OCI-LY1 (cell line): ENCODE results near the gene CACNB2.

Experiments used
- H2AFZ ChIP-seq: fragments of 200-600 bp; sonication (generic), shearing (Covaris generic); 2 replicates; pipeline ENCODE4 v1.6.0; 2014; ENCODE audit warnings: antibody characterized with exemption, mild to moderate bottlenecking, low read length
- H3F3A ChIP-seq: fragments of 200-600 bp; sonication (generic), shearing (Covaris generic); 2 replicates; pipeline ENCODE4 v1.6.0; 2014; ENCODE audit warnings: mild to moderate bottlenecking, antibody characterized with exemption, low read length, moderate library complexity; ENCODE audit not compliant: insufficient read depth
- H3K27ac ChIP-seq: fragments of 200-600 bp; sonication (generic); 2 replicates; pipeline ENCODE4 v1.5.1; 2014; ENCODE audit warnings: low read length, mixed run types, mild to moderate bottlenecking, low read depth; ENCODE audit not compliant: poor library complexity, severe bottlenecking
- H3K27me3 ChIP-seq: fragments of 200-600 bp; sonication (generic); 2 replicates; pipeline ENCODE4 v1.6.0; 2014; ENCODE audit warnings: antibody characterized with exemption, mild to moderate bottlenecking, low read length, moderate library complexity; ENCODE audit not compliant: insufficient read depth
- H3K36me3 ChIP-seq: fragments of 200-600 bp; sonication (generic); 2 replicates; pipeline ENCODE4 v1.6.1; 2014; ENCODE audit warnings: mild to moderate bottlenecking, antibody characterized with exemption, low read length, moderate library complexity, mixed read lengths; ENCODE audit not compliant: insufficient read depth
- H3K4me1 ChIP-seq: fragments of 200-600 bp; sonication (generic); 2 replicates; pipeline ENCODE4 v1.5.1; 2014; ENCODE audit warnings: mild to moderate bottlenecking, low read length, moderate library complexity; ENCODE audit not compliant: insufficient read depth, severe bottlenecking
- H3K4me2 ChIP-seq: fragments of 200-600 bp; sonication (generic), shearing (Covaris generic); 2 replicates; pipeline ENCODE4 v1.6.1; 2014; ENCODE audit warnings: low read length
- H3K4me3 ChIP-seq: fragments of 200-600 bp; sonication (generic); 2 replicates; pipeline ENCODE4 v1.5.1; 2014; ENCODE audit warnings: low read length, low read depth, mild to moderate bottlenecking, mixed read lengths; ENCODE audit not compliant: poor library complexity, severe bottlenecking
- H3K79me2 ChIP-seq: fragments of 200-600 bp; shearing (Covaris generic); 2 replicates; pipeline ENCODE4 v1.6.1; 2016; ENCODE audit warnings: mixed run types, low read length, mixed read lengths; ENCODE audit not compliant: insufficient read depth
- H3K9ac ChIP-seq: fragments of 200-600 bp; sonication (generic), shearing (Covaris generic); 2 replicates; pipeline ENCODE4 v1.6.1; 2014; ENCODE audit warnings: mild to moderate bottlenecking, low read length, mixed read lengths
- H3K9me2 ChIP-seq: fragments of 200-600 bp; sonication (generic), shearing (Covaris generic); 2 replicates; pipeline ENCODE4 v1.6.1; 2014; ENCODE audit warnings: low read depth, mild to moderate bottlenecking, low read length, mixed read lengths
- H3K9me3 ChIP-seq: fragments of 200-600 bp; shearing (Covaris generic); 2 replicates; pipeline ENCODE4 v1.6.1; 2014; ENCODE audit warnings: low read length, mixed read lengths
- H4K20me1 ChIP-seq: fragments of 200-600 bp; sonication (generic), shearing (Covaris generic); 2 replicates; pipeline ENCODE4 v1.6.0; 2016; ENCODE audit warnings: mild to moderate bottlenecking, low read length; ENCODE audit not compliant: insufficient read depth
- CTCF ChIP-seq: fragments of 200-600 bp; sonication (generic), shearing (Covaris generic); IDR thresholded peaks from 2 replicates; pipeline ENCODE4 v1.5.1; 2017; ENCODE audit warnings: mild to moderate bottlenecking, antibody characterized with exemption, low read length, moderate library complexity, mixed read lengths
- EZH2 ChIP-seq: fragments of 200-600 bp; sonication (generic), shearing (Covaris generic); IDR thresholded peaks from 2 replicates; pipeline ENCODE4 v1.8.0; 2017; ENCODE audit warnings: borderline replicate concordance, mixed run types, mild to moderate bottlenecking, antibody characterized with exemption, low read length, moderate library complexity, mixed read lengths

The CACNB2 gene

GRCh38 chr10:18368273-18368672 is 228.0 kb downstream of the CACNB2 start:
- Histone ChIP-seq H3K9me3 (no peaks in the 10 kb centered on the region), H3K9ac (no peak overlapping the region), H3K36me3 (no peaks in the 10 kb centered on the region), H3K27ac (no peak overlapping the region), H3K9me2 (no peaks in the 10 kb centered on the region), H3K4me2 (no peak overlapping the region), H2AFZ (no peak overlapping the region), H3K4me1 (peaks cover 37% of the 10 kb centered on the region), H3K79me2 (no peaks in the 10 kb centered on the region), H4K20me1 (no peaks in the 10 kb centered on the region), H3K27me3 (no peaks in the 10 kb centered on the region), H3F3A (no peaks in the 10 kb centered on the region; the same call in none of the 2 replicates), H3K4me3 (no peak overlapping the region)
- TF ChIP-seq EZH2 (no peak), CTCF (no peak)

- Histone ChIP-seq H3K27ac (no peak overlapping the region), H3K4me1 (peaks cover 33% of the 10 kb centered on the region), H4K20me1 (no peaks in the 10 kb centered on the region), H3K9me2 (no peaks in the 10 kb centered on the region), H3K4me3 (no peak overlapping the region), H3K27me3 (no peaks in the 10 kb centered on the region), H2AFZ (no peak overlapping the region), H3K79me2 (no peaks in the 10 kb centered on the region), H3K4me2 (no peak overlapping the region), H3K9ac (no peak overlapping the region), H3K36me3 (no peaks in the 10 kb centered on the region), H3F3A (no peaks in the 10 kb centered on the region; the same call in 1 of the 2 replicates), H3K9me3 (no peaks in the 10 kb centered on the region)
- TF ChIP-seq EZH2 (no peak), CTCF (no peak)
Measured at GRCh38 chr10:18368682-18369081, 228.5 kb downstream of the CACNB2 start.

- Histone ChIP-seq H2AFZ (no peak overlapping the region), H3K27ac (no peak overlapping the region), H3K79me2 (no peaks in the 10 kb centered on the region)
Measured at GRCh38 chr10:18369859-18370473, 229.7 kb downstream of the CACNB2 start.

More at GRCh38 chr10:18369859-18370473, 229.7 kb downstream of the CACNB2 start:
- Histone ChIP-seq H3K9me3 (no peaks in the 10 kb centered on the region), H3K9me2 (no peaks in the 10 kb centered on the region), H3K27me3 (no peaks in the 10 kb centered on the region), H3K4me1 (peaks cover 28% of the 10 kb centered on the region), H3K9ac (no peak overlapping the region), H3K36me3 (no peaks in the 10 kb centered on the region), H4K20me1 (no peaks in the 10 kb centered on the region), H3K4me3 (no peak overlapping the region), H3K4me2 (no peak overlapping the region), H3F3A (no peaks in the 10 kb centered on the region)
- no peak for TF ChIP-seq EZH2
- TF ChIP-seq CTCF, result no peak
